NT2/D1 (cell line): ENCODE measurements around the gene TGFBR1.

Experiments used
- DNase-seq: peaks from one replicate; pipeline ENCODE4 v3.0.0-alpha.2; 2011; ENCODE audit warnings: low read depth, low spot score
- H3K27me3 ChIP-seq: 2 replicates; pipeline ENCODE4 v1.6.0; 2011; ENCODE audit warnings: mild to moderate bottlenecking; ENCODE audit not compliant: insufficient read length, insufficient read depth
- H3K36me3 ChIP-seq: 2 replicates; pipeline ENCODE4 v1.6.1; 2011; ENCODE audit warnings: mild to moderate bottlenecking, low read length, mixed read lengths; ENCODE audit not compliant: insufficient read depth, insufficient read length
- H3K4me1 ChIP-seq: 2 replicates; pipeline ENCODE4 v1.5.1; 2011; ENCODE audit not compliant: insufficient read depth, insufficient read length
- H3K4me3 ChIP-seq: 2 replicates; pipeline ENCODE4 v1.5.1; 2011; ENCODE audit warnings: low read depth; ENCODE audit not compliant: insufficient read length
- H3K9ac ChIP-seq: 2 replicates; pipeline ENCODE4 v1.6.0; 2011; ENCODE audit warnings: low read depth; ENCODE audit not compliant: insufficient read length
- H3K9me3 ChIP-seq: 2 replicates; pipeline ENCODE4 v1.5.1; 2011; ENCODE audit warnings: mild to moderate bottlenecking, low read length; ENCODE audit not compliant: insufficient read depth
- SUZ12 ChIP-seq: IDR thresholded peaks from 2 replicates; pipeline ENCODE4 v1.6.1; 2011; ENCODE audit not compliant: insufficient read length, insufficient read depth; ENCODE audit errors: extremely low read depth
- YY1 ChIP-seq: IDR thresholded peaks from 2 replicates; pipeline ENCODE4 v1.6.1; 2011; ENCODE audit not compliant: insufficient read length, insufficient read depth
- ZNF274 ChIP-seq: IDR thresholded peaks from 2 replicates; pipeline ENCODE4 v1.6.1; 2011; ENCODE audit warnings: mild to moderate bottlenecking, low read depth, low read length

TGFBR1 gene

GRCh38 chr9:99129091-99129490 is 24.2 kb downstream of the TGFBR1 start:
- Histone ChIP-seq H3K36me3 (peaks cover 17% of the 10 kb centered on the region), H3K9me3 (peaks cover 23% of the 10 kb centered on the region), H3K9ac (no peak overlapping the region), H3K27me3 (no peaks in the 10 kb centered on the region), H3K4me1 (no peaks in the 10 kb centered on the region), H3K4me3 (no peak overlapping the region)
- no peak for DNase-seq
- TF ChIP-seq YY1 (no peak), SUZ12 (no peak), ZNF274 (no peak)

GRCh38 chr9:99130069-99130468 is 25.2 kb downstream of the TGFBR1 start:
- DNase-seq, result no peak
- Histone ChIP-seq H3K9ac (no peak overlapping the region), H3K36me3 (peaks cover 21% of the 10 kb centered on the region), H3K27me3 (no peaks in the 10 kb centered on the region), H3K4me3 (no peak overlapping the region), H3K9me3 (peaks cover 23% of the 10 kb centered on the region), H3K4me1 (no peaks in the 10 kb centered on the region)
- TF ChIP-seq SUZ12 (no peak), ZNF274 (no peak), YY1 (no peak)

GRCh38 chr9:99133145-99133544 is 28.2 kb downstream of the TGFBR1 start:
- DNase-seq, result no peak
- H3K27me3 ChIP-seq, result no peaks in the 10 kb centered on the region
- no peak for TF ChIP-seq ZNF274
- TF ChIP-seq YY1, result no peak
- TF ChIP-seq SUZ12, result no peak
- no peak overlapping the region for H3K4me3 ChIP-seq
- H3K4me1 ChIP-seq, result no peaks in the 10 kb centered on the region
- H3K36me3 ChIP-seq, result peaks cover 27% of the 10 kb centered on the region
- no peaks in the 10 kb centered on the region for H3K9me3 ChIP-seq
- H3K9ac ChIP-seq, result no peak overlapping the region

- no peak overlapping the region for H3K4me3 ChIP-seq
- DNase-seq, result no peak
- H3K27me3 ChIP-seq, result no peaks in the 10 kb centered on the region
- no peaks in the 10 kb centered on the region for H3K9me3 ChIP-seq
- H3K9ac ChIP-seq, result no peak overlapping the region
- TF ChIP-seq YY1 (no peak), SUZ12 (no peak), ZNF274 (no peak)
- H3K36me3 ChIP-seq, result peaks cover 33% of the 10 kb centered on the region
- H3K4me1 ChIP-seq, result no peaks in the 10 kb centered on the region
Observed at GRCh38 chr9:99134893-99135341, 30.0 kb downstream of the TGFBR1 start.

- DNase-seq, result no peak
- no peak overlapping the region for H3K9ac ChIP-seq
- no peak for TF ChIP-seq SUZ12
- TF ChIP-seq ZNF274, result no peak
- TF ChIP-seq YY1, result no peak
Observed at GRCh38 chr9:99135456-99135855, 30.5 kb downstream of the TGFBR1 start.

GRCh38 chr9:99137225-99137624 is 32.3 kb downstream of the TGFBR1 start:
- H3K36me3 ChIP-seq, result peaks cover 34% of the 10 kb centered on the region
- no peaks in the 10 kb centered on the region for H3K9me3 ChIP-seq
- no peaks in the 10 kb centered on the region for H3K27me3 ChIP-seq
- TF ChIP-seq ZNF274 (no peak), SUZ12 (no peak), YY1 (no peak)
- no peaks in the 10 kb centered on the region for H3K4me1 ChIP-seq
- no peak overlapping the region for H3K4me3 ChIP-seq
- no peak overlapping the region for H3K9ac ChIP-seq
- no peak for DNase-seq

More at GRCh38 chr9:99135456-99135855, 30.5 kb downstream of the TGFBR1 start:
- Histone ChIP-seq H3K4me3 (no peak overlapping the region), H3K4me1 (no peaks in the 10 kb centered on the region), H3K27me3 (no peaks in the 10 kb centered on the region), H3K9me3 (no peaks in the 10 kb centered on the region), H3K36me3 (peaks cover 29% of the 10 kb centered on the region)

- DNase-seq, result no peak
Observed at GRCh38 chr9:99137891-99138290, 33.0 kb downstream of the TGFBR1 start.

More at GRCh38 chr9:99137891-99138290, 33.0 kb downstream of the TGFBR1 start:
- Histone ChIP-seq H3K27me3 (no peaks in the 10 kb centered on the region), H3K9ac (no peak overlapping the region), H3K36me3 (peaks cover 38% of the 10 kb centered on the region), H3K9me3 (no peaks in the 10 kb centered on the region), H3K4me1 (no peaks in the 10 kb centered on the region), H3K4me3 (no peak overlapping the region)
- TF ChIP-seq SUZ12 (no peak), YY1 (no peak), ZNF274 (no peak)
